ENCODE data around the gene POC1B.
A peak's percentile ranks its signal among the peaks of the same experiment; 100 is the strongest.

POC1B gene

DNA sequence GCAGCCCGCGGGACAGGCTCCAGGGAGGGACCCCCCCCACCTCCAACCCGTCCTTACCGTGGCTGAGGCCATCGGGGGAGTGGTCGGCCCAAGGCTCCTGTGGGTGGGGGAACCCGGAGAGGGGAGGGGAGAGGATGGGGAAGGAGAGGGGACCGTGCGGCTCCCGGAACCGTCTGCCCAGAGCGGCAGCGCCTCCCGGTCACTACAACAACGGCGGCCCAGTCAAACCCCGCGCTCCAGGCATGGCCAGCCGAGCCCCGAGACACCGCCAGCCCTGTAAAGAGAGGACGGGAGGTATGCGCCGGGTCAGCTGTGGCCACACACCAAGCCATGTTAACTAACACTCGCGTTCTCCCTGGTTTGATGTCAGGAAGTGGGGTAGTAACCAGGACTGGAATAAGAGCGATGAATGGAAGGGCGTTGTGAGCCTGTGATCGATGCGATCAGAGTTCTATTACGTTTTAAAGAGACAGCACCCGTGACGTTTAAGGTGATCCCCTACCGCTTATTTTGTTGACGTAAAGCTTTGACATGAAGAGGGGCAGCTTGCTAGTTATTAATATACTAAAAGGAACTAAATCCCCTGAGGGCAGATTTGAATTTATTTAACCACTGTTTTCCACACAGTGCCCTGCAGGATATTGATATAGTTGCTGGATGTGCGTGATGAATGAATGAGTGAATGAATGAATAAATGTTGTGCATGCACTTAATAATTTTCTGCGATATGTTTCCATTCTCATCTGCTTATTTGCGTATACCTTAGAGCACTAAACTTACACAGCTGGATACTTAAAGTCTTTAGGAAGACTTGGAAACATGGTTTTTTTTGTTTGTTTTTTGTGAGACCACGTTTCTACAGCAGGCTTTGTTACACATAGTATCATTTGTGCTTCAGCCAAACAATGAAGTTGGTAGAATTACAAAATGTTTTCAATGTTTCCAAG lies at the start of gene POC1B:
TSS of gene POC1B (minus strand) at position 224 of the 947 bp plus-strand sequence. CDS start at position 72, 152 bp downstream.
- peak; percentile 80 for DNase-seq

DNA sequence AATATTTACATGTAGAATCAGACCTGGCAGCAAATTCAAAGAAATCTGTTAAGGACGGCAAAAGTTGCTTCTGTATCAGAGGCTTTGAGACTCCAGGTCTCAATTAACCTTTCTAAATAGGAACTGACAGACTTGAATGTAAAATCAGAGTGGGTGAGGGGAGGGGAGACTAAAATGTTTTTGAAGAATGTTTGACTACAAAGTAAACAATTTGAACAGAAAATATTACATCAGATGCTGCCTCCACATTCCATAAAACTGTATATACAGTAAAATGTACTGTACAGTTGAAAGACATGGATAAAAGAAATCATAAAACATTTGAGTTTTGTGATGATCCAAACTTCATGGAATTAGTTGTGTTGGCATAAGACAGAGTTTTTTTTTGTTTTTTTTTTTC lies 49.5 kb upstream of the POC1B start:
- DNase-seq, result no peak

DNA sequence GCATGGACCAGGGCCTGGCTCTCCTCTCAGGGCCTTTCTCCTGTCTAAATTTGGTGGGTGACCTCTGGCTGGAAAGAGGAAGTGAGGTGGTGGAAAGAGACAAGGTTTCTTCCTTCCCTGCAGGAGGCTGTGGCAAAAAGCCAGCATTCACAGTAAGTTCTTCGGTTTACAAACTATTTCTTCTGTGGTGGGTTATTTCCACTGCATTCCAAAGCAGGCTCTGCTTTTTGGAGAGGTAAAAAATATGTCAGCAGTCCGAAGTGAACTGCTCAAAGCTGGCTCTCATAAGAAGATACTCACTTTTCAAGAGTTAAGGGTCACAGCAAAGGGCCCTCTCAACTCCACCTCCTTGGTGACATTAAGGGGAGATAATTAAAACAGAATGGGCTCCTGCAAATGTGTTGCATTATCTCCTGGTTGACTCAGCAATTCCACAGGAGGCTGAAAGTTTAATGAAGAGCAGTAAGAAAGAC lies 48.9 kb upstream of the POC1B start:
- peak; percentile 54 for DNase-seq

DNA sequence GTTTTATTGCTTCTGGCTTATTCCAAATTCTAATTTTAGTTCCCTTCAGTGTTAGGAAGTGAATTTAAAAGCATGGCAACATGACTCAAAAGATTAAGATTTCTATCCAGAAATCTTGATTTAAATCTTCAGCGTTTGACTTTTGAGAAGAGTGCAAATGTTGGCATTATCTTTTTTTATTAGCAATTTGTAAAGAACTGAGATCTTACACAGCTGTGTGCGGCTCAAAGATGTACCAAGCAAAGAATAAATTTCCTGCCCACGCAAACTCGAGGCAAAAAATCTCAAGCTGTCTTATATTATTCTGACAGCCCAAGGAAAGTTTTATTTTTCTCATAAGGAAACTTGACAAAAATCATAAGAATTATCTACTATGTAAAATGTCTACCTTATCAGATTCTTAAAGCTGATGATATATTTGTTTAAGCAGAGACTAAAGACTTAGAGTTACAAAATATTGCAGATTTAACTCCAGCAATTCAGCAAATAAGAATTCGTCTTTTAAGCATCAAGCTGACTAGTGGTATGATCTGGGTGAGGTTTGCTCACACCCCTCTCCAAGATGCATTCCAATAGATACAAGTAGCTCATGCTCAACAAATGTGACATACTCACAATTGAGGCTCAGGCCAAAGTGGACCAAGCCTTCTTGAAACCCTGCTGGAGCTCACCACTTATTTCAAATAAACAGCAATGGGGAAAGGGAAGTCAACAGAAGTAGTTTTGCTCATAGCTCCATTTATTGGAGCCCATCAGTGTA lies 47.4 kb upstream of the POC1B start:
- no peak for DNase-seq

DNA sequence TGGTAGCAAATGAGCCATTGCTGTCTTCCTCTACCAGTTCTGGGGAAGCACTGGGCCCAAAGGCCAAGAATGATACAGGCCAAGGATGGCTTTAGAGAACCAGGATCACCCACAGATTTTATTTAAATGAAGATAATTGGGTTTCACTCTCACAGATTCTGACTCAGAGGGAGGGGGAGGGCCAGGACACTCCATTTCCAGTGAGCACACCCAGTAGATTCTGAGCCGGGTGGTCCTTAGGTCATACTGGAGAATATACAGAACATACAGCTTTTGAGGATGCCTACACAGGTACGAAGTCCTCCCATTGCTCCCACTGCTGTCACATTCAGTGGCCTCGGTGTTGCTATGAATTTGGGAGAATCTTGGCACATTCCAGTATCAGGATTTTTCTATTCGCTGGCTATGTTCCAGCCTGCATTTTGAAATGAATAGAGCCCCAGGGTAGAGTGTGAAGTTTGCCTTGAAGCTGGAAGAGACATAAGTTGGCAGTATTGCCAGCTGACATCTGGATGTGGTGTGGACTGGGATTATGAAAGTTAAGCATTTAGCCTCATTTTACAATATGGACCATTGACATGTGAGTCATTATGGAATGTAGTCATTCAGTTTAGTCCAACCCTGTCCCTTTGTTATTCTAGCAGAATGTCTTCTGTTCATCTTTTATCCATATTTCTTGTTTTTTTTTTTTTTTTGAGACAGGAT lies 45.8 kb upstream of the POC1B start:
- DNase-seq, result no peak

DNA sequence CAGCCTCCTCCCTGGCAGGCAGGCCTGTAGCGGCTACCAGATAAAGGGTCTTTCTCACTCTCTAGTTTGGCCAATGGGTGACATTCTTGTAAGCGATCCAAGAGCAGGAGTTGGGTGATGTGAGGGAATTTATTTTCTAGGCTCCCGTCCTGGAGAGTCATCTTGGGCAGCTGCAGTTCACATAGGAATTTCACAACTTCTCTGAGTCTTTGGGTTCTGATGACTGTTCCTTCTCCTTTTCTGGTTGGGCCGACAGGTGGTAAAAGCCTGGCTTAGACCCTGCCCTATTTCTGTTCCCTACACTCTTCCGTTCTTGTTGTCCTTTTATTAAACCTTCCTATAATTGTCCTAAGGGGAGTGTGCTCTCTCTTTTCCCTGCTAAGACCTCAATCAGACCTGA lies 42.6 kb upstream of the POC1B start:
- DNase-seq, result no peak

DNA sequence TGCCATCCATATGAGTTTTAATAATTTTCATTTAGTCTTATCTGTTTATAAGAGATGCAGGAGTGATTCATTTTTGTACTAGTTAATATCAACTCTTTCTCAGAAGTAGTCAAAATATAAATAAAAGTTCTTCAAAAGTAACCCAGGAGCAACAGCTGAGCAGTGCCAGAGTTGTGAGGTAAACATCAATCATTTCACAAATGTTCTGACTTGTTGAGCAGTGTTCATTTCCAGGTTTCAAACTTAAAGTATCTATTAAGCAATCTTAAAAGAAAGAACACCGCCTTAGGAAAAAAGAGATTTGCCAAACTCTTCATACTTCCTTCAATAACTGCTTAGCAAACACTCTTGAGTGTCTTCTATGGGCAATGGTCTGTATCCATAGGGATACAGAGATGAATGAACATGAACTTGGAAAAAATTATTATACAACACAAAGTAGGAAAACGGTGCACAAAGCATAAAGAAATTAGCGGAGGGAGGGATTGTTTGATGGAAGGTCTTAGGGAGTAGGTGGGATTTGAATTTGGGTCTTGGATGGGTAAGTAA lies 41.9 kb upstream of the POC1B start:
- DNase-seq, result no peak

DNA sequence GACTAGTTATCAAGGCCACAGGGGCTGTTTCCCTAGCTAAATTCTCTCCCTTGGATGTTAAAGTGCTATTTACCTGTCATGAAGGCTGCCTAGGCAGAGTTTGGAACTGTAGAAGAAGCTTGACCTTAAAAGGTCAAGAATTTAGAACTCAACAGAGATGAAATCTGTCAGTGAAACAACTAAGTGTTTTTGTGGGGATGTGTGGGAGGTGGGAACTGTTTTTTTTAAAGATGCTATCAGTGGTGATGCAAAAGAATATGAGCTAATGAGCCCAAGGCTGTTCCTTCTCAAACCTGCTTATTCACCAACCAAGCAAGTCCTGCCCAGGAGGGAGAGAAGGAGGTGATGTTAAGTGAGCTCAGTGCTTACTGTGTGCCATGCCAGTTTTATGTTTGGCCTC lies 40.8 kb upstream of the POC1B start:
- DNase-seq, result peak; percentile 70

DNA sequence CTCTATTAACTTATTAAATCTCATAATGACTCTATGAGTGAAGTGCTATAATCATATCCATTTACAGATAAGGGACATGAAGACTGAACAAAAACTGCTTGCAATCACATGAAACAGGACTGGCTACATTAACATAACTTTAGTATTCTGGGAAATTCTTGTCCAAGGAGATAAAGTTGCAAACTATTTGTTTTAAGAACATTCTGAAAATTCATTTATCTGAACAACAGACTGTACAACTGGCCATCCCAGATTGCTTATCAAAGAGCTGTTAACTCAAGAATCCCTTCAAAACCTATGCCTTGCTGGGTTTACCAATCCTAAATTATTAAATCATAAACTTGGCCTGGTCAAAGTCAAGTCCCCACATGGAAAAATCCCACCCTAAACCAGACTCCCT lies 39.2 kb upstream of the POC1B start:
- no peak for DNase-seq

DNA sequence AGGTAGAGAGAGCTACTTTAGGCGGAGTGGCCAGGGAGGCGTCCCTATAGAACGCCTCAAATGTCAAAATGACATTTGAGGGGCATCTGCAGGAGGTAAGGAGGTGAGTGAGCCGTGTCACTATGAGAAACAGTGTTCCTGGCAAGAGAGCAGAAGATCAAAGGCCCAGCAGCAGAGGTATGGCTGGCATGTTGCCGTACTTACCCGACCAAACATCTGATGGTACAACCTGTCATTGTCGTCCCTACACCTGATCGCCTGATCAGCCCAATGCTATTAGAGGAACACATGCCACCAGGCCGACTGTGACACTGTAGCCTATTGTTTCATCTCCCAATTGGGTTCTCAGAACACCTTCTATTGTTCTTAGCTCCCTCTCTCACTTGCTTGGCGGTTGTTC lies 33.9 kb upstream of the POC1B start:
- no peak for DNase-seq

DNA sequence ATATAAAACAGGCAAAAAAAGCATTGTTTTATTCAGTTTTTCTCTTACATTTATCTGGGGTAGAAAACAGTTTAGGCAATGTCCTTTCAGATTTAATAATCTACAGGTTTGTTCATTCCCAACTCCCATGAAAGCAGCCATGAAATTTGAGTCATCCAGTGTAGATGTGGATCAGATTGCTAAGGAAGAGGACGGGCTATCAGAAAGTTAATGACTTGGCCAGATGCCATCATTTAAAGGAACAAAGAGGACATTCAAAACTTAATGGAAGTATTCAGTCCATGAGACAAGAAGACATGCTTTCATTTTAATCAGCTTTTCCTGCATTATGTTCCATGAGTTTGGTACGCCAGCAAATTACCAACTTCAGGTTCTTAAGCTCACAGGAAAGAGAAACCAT lies 31.1 kb upstream of the POC1B start:
- no peak for DNase-seq

DNA sequence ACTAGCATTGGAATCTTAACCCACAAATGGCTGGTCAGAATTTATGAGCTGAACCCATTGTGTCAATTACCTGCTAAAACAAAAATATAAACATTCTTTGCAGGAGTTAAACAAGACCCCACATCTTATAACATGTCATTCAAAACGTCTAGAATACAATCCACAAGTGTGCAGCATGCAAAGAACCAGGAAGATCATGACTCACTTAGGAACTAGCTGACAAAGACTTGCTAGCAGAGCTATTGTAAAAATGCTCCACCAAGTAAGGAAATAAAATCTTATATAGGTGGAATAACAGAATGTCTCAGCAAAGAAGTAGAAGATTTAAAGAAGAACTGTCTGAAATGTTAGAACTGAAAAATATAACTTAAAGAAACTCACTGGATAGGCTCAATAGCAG lies 26.5 kb upstream of the POC1B start:
- peak; percentile 6 for DNase-seq

DNA sequence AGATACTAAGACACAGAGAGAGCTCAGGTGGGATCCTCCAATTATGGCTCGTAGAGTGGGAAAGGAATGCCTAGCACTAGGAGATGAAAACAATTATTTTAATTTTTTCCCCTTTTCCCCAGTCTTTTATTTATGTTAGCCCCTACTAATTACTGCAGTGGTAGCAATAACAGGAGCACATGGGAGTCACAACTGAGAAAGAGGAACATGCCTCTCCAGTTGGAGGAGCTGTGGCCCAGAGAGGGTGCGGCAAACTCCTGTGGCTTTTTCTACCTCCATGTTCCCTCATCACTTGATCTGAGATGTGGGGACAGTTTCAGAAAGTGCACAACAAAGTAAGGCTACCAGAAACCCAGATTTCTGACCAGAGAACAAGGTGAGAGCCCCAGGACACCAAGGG lies 25.9 kb upstream of the POC1B start:
- no peak for DNase-seq

DNA sequence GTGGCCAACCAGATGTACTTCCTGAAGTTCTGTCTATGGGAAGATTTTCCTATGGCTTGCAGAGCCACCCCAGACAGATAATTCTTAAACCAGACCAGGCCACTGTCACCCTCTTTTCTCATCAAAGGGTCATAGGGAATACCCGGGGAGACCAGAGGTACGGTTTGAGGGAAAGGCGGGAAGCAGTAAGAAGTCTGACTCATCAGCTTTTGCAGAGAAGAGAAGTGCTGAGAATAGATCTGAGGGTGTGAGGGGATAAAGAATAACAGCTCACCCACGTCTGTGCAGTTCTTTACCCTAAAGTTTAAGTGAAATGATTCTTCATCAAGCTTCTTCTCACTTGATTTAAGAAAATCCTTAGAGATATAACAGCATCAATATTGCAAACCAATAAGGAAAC lies 21.3 kb upstream of the POC1B start:
- no peak for DNase-seq

DNA sequence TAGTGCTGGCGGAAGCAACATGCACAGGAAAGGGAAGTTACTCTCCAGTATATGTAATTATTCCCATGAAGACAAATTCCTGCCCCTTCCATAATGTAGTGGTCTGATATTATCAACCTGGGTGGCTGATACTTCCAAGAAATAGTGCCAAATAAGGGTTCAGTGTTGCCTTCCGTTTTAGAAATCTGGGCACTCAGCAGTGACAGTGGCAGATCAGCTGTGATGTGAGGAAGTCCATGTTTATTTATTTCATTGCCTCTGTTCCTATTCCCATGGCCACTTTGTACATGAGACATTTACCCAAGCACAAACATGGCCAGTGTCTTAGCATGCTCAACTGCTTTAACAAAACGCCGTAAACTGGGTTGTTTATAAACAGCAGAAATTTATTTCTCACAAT lies 20.3 kb upstream of the POC1B start:
- DNase-seq, result no peak

DNA sequence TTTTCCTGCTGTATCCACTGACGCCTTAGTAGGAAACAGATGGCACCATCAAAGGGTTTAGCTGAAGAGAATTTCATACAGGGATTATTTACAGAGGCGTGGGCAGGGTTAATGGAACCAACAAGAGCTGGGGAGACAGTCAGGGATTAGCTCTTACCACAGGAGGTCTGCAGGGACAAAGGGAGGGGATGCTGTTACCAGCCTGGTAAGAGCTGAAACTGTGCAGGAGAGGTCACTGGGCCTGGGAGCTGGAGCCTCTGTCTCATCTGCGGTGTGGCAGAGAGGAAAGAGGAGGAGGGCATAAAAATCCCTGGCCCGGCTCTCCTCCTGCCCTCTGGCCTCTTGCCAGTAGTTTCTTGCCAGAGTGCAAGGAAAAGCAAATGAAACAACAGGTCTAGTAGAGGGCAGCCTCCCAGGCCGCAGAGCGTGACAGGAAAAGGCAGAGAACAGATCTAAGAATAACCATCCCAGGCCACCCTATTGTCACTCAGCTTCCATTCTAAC lies 18.9 kb upstream of the POC1B start:
- no peak for DNase-seq

DNA sequence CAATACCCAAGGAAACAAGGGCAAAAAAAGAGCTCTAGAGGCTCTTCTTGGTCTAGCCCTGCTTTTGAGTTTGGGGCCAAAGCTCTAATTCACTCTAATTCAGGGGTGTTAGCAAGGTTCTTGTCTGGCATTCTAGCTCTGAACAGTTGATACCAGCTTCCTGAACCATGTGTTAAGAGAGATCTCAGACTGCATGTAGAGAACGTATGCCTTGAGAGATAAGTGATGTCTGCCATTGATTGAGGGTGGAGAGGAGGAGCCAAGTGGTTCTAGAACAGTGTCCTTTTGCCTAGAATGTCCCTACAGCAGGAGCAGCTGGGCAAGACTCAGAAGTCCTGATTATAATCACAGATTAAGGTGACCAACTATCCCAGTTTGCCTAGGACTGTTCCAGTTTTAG lies 18.2 kb upstream of the POC1B start:
- no peak for DNase-seq

DNA sequence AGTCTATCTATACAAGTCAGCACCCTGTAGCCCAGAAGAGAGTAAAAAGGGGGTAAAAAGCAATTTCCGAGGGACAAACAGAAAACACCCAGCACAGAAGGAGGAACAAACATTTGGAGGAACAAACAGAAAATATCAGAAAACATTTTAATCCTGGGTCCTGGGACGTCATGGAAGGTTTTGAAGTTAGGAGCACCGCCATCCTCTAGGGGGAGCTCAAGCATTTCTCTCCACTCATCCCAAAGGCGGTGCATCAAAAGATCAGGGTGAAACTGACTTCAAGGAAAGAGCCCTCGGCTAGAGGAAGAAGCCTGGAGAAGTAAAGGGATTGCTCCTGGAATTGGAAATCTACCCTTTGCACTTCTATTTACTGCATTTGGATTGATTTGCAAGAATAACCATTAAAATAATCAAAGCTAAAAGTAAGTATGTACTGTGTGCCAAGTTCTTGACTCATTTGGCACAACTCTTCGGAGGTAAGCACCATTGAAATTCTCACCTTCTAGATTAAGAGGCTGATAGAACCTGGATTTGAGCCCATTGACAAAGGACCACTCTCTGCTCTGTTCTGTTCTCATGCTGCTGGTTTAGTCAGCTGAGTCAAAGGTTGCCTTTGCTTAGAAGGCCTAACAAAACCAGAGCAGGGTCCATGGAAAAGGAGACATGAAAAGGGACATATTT lies 17.2 kb upstream of the POC1B start:
- peak; percentile 64 for DNase-seq

DNA sequence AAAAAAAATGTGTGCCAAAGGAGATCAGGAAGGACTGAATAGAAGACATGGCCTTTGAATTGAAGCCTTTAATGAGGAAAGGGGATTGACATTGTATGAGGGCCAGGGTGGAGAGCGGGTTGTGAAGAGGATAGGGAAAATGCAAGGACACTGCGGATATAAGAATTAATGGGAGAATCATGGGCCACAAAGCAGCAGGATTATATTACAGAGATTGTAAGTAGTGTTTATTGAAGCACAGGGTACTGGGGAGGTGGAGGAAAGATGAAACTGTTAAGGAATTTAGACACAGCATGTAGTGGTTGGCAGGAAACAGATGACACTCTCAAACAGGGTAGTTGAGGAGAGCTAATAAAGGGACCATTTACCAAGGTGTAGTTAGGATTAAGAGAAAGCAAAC lies 16.4 kb upstream of the POC1B start:
- no peak for DNase-seq

DNA sequence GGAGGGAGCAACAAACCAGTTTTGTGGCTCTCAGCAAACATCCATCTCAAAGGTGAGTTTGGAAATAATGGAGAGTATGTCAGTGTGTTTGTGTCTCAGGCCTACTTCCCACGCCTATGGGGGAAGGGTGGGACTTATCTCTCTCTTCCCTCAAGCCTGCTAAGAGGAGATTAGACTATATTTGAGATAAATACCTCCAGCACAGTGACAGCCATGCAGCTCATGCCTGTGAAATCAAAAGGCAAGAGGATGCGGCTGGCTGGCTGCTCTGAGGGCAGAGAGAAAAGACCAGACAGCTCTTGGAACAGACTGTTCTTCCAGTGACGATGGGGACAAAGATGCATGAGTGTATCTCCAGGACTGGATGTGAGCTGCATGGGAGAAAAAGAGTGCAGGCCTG lies 14.7 kb upstream of the POC1B start:
- DNase-seq, result no peak

DNA sequence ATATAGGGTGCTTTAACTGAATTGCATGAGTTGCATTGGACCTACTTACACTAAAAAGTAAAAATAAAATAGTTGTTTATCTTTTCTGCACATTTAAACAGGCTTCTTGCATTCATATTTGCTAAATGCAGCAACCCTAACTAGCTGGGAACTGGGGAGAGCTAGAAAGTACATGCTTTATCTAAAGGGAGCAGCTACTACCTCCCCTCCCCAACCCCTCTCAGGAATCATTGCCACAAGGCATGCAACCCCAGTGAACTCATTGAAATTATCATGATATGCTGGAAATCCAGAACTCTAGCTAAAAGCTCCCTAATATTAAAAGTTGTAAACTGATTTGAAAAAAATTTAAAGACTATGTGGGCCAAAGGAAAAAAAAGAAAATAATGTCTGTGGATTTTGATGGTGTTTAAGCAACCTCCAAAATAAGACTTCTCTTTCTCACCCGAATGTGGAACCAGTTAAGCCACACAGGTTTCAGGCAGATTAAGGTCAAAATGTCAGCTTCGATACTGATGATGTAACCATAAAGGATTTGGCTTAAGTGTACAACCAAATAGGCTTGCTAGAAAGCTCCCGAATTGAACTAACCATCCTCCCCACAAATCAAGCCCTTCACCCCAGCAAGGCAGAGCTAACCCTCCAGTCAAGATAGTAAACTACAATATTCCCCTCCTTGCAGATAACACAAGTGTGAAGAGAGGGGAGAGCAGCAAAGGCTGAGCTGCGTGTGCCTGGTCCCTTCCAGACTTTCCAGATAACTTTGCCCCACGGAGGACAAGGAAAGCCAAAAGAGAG lies 13.8 kb upstream of the POC1B start:
- DNase-seq, result no peak

All from NCI-H226 (cell line).